Gastrocnemius medialis (tissue), 4 donors: ENCODE measurements around the gene CMIP. TPM values are rescaled to one million over a fixed set of nuclear protein-coding genes. Genes with fewer than 3 reads are reported as not detected.

Experiments
- ATAC-seq, 2 donors: fragments of 150-250 bp; one replicate each; pipeline ENCODE4 v1.9.1; 2016
- DNase-seq, 2 donors: peaks; one replicate each; pipeline ENCODE4 v3.0.0-alpha.2; 2019
- H3K27ac ChIP-seq, 4 donors: fragments of 200-600 bp; sonication (generic); 1 replicate in 1 of 4; 2 replicates in 3 of 4; pipeline ENCODE4 v1.5.1; 2016 to 2018; ENCODE audit warnings: mild to moderate bottlenecking in 2 of 4, moderate library complexity in 1 of 4
- H3K27me3 ChIP-seq, 3 donors: fragments of 200-600 bp; sonication (generic) in 2 of 3; 1 replicate in 1 of 3; 2 replicates in 2 of 3; pipeline versions ENCODE4 v1.5.1 to v1.6.0; 2016 to 2019; ENCODE audit warnings: mild to moderate bottlenecking in 1 of 3, moderate library complexity in 1 of 3
- H3K36me3 ChIP-seq, 2 donors: fragments of 200-600 bp; sonication (generic) in 1 of 2; one replicate each; pipeline ENCODE4 v1.5.1; 2017 to 2018
- H3K4me1 ChIP-seq, 2 donors: fragments of 200-600 bp; sonication (generic) in 1 of 2; one replicate each; pipeline ENCODE4 v1.5.1; 2016 to 2017; ENCODE audit warnings: mild to moderate bottlenecking in 2 of 2
- H3K4me3 ChIP-seq, 4 donors: fragments of 200-600 bp; sonication (generic) in 3 of 4; 1 replicate in 1 of 4; 2 replicates in 3 of 4; pipeline ENCODE4 v1.5.1; 2016 to 2019; ENCODE audit warnings: mild to moderate bottlenecking in 2 of 4
- H3K9me3 ChIP-seq, 3 donors: fragments of 200-600 bp; sonication (generic) in 2 of 3; 1 replicate in 1 of 3; 2 replicates in 2 of 3; pipeline ENCODE4 v1.5.1; 2016 to 2019
- POLR2A ChIP-seq, 2 donors: fragments of 450-650 bp; IDR thresholded peaks; one replicate each; pipeline ENCODE4 v1.6.1; 2017; ENCODE audit warnings: antibody characterized with exemption in 2 of 2, mild to moderate bottlenecking in 2 of 2, moderate library complexity in 2 of 2
- in situ Hi-C, 4 donors: fragments of 200-750 bp; cut with MboI; loops; one replicate each; pipeline versions ENCODE4 v1.15.0 to v1.8.0; 2017; ENCODE audit warnings: low sequenced_read_pairs in 4 of 4
- intact Hi-C: fragments of 100-400 bp; cut with DNase I; formaldehyde crosslinking; loops from one replicate; pipeline ENCODE4 v1.15.1; 2023; ENCODE audit warnings: low total_unique reads
- total RNA-seq, 4 donors: library from RNA; depleted of rRNA; stranded (reverse); fragments of >200 nt; gene quantifications; one replicate each; pipeline versions ENCODE4 v1.1.0 to v1.2.3, GENCODE V29; 2016
- TF ChIP-seq, protein P1 (sequence below), 5 experiments: fragments of 450-650 bp in 3 of 5; fragments of 200-600 bp in 2 of 5; sonication (generic) in 2 of 5; IDR thresholded peaks in 4 of 5; conservative IDR thresholded peaks in 1 of 5; 1 replicate in 4 of 5; 2 replicates in 1 of 5; pipeline ENCODE4 v1.5.1; 2016 to 2019; ENCODE audit warnings: antibody characterized with exemption in 5 of 5, mild to moderate bottlenecking in 3 of 5, moderate library complexity in 3 of 5

CMIP gene
- total RNA-seq, 4 donors from 2014 or later, result 0.90 to 5.1 (median 2.7) TPM

GRCh38 chr16:81413245-81413990, 31.2 kb upstream of the CMIP start:
- TF ChIP-seq POLR2A (IDR thresholded peaks at IDR 0.05), result no peak
- TF ChIP-seq, protein P1, sequence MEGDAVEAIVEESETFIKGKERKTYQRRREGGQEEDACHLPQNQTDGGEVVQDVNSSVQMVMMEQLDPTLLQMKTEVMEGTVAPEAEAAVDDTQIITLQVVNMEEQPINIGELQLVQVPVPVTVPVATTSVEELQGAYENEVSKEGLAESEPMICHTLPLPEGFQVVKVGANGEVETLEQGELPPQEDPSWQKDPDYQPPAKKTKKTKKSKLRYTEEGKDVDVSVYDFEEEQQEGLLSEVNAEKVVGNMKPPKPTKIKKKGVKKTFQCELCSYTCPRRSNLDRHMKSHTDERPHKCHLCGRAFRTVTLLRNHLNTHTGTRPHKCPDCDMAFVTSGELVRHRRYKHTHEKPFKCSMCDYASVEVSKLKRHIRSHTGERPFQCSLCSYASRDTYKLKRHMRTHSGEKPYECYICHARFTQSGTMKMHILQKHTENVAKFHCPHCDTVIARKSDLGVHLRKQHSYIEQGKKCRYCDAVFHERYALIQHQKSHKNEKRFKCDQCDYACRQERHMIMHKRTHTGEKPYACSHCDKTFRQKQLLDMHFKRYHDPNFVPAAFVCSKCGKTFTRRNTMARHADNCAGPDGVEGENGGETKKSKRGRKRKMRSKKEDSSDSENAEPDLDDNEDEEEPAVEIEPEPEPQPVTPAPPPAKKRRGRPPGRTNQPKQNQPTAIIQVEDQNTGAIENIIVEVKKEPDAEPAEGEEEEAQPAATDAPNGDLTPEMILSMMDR (IDR thresholded peaks at IDR 0.05 in 4 of 5, conservative IDR thresholded peaks at IDR 0.05 in 1 of 5), result no peak

DNA sequence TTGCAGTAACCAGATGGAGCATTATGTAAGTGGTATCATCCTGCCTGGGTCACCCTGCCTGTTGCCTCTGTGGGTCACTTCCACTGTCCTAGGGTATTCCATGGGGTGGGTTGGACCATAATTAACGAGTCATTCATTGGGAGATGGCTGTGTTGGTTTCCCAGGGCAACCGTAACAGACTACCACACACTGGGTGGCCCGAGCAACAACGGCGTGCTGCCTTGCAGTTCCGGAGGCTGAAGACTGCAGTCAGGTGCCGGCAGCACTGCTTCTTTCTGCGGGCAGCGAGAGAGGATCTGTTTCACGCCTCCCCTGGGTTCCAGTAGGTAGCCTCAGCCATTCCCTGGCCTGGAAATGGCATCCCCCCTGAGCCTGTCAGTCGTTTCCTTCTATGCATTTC, 28.9 kb upstream of the CMIP start:
- no peaks in the 10 kb centered on the region for H3K4me1 ChIP-seq
- ATAC-seq, result no peak
- in situ Hi-C loops, result no loop called here
- TF ChIP-seq, protein P1 (IDR thresholded peaks at IDR 0.05 in 4 of 5, conservative IDR thresholded peaks at IDR 0.05 in 1 of 5), result no peak
- no peak for TF ChIP-seq POLR2A (IDR thresholded peaks at IDR 0.05)
- no peak for DNase-seq
- H3K27me3 ChIP-seq, result no peaks in the 10 kb centered on the region
- no peak overlapping the region for H3K27ac ChIP-seq
- no peaks in the 10 kb centered on the region for H3K36me3 ChIP-seq
- intact Hi-C loops, result no loop called here
- H3K9me3 ChIP-seq, result no peaks in the 10 kb centered on the region
- no peak overlapping the region for H3K4me3 ChIP-seq

More at GRCh38 chr16:81413245-81413990, 31.2 kb upstream of the CMIP start:
- H3K9me3 ChIP-seq, result no peaks in the 10 kb centered on the region
- no peak for DNase-seq
- intact Hi-C loops (no loop called here), in situ Hi-C loops (no loop called here)
- no peaks in the 10 kb centered on the region for H3K4me1 ChIP-seq
- no peak overlapping the region for H3K27ac ChIP-seq
- no peak for ATAC-seq
- peaks cover 0 to 5% (median 0%) of the 10 kb centered on the region in 3 donors for H3K27me3 ChIP-seq
- no peaks in the 10 kb centered on the region for H3K36me3 ChIP-seq
- H3K4me3 ChIP-seq, result no peak overlapping the region

GRCh38 chr16:81416749-81417148, 27.9 kb upstream of the CMIP start:
- H3K27ac ChIP-seq, result no peak overlapping the region
- intact Hi-C loops (no loop called here), in situ Hi-C loops (no loop called here)
- no peak for ATAC-seq
- H3K4me1 ChIP-seq, result no peaks in the 10 kb centered on the region
- H3K27me3 ChIP-seq, result no peaks in the 10 kb centered on the region
- H3K4me3 ChIP-seq, result no peak overlapping the region
- no peaks in the 10 kb centered on the region for H3K9me3 ChIP-seq
- DNase-seq, result no peak
- no peaks in the 10 kb centered on the region for H3K36me3 ChIP-seq
- TF ChIP-seq POLR2A (IDR thresholded peaks at IDR 0.05), result no peak
- TF ChIP-seq, protein P1 (IDR thresholded peaks at IDR 0.05 in 4 of 5, conservative IDR thresholded peaks at IDR 0.05 in 1 of 5), result no peak

GRCh38 chr16:81417210-81417609, 27.4 kb upstream of the CMIP start:
- H3K4me3 ChIP-seq, result no peak overlapping the region
- intact Hi-C loops (no loop called here), in situ Hi-C loops (no loop called here)
- DNase-seq, result no peak
- H3K4me1 ChIP-seq, result no peaks in the 10 kb centered on the region
- no peaks in the 10 kb centered on the region for H3K27me3 ChIP-seq
- H3K9me3 ChIP-seq, result no peaks in the 10 kb centered on the region
- TF ChIP-seq POLR2A (IDR thresholded peaks at IDR 0.05), result no peak
- TF ChIP-seq, protein P1 (IDR thresholded peaks at IDR 0.05 in 4 of 5, conservative IDR thresholded peaks at IDR 0.05 in 1 of 5), result no peak
- H3K36me3 ChIP-seq, result no peaks in the 10 kb centered on the region
- no peak for ATAC-seq
- H3K27ac ChIP-seq, result no peak overlapping the region
